Measurements from ENCODE around the gene GUCY1A2. TPM values are rescaled to one million over a fixed set of nuclear protein-coding genes. Genes with fewer than 3 reads are reported as not detected.
"Not testable (repeated sequence)": the region's sequence is repeated elsewhere in the genome, so short reads cannot be mapped to it uniquely, and the experiment has no call there.

Gene GUCY1A2
- total RNA-seq, 2 donors from 2014 or later: 0.13 TPM; not detected in 1

DNA sequence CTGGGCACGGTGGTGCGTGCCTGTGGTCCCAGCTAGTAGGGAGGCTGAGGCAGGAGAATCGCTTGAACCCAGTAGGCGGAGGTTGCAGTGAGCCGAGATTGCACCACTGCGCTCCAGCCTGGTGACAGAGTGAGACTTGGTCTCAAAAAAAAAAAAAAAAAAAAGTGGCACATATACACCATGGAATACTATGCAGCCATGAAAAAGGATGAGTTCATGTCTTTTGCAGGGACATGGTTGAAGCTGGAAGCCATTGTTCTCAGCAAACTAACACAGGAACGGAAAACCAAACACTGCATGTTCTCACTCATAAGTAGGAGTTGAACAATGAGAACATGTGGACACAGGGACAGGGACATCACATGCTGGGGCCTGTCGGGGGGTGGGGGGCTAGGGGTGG lies 241.0 kb downstream of the GUCY1A2 start:
- H3K4me1 Mint-ChIP-seq; H3K27me3 Mint-ChIP-seq; H3K4me3 Mint-ChIP-seq; H3K27ac Mint-ChIP-seq; H3K36me3 Mint-ChIP-seq (ENCODE audit: low read depth); H3K9me3 ChIP-seq (ENCODE audit: control insufficient read depth, low read length, poor library complexity, severe bottlenecking); DNase-seq; ATAC-seq: not testable (repeated sequence)

GRCh38 chr11:106770489-106771085 lies 247.7 kb downstream of the GUCY1A2 start:
- no peaks in the 10 kb centered on the region for H3K27me3 Mint-ChIP-seq
- H3K4me3 Mint-ChIP-seq: no peak overlapping the region
- no peak for ATAC-seq
- no peak overlapping the region for H3K27ac Mint-ChIP-seq
- H3K9me3 ChIP-seq (ENCODE audit: control insufficient read depth, low read length, poor library complexity, severe bottlenecking): no peaks in the 10 kb centered on the region
- no peaks in the 10 kb centered on the region for H3K36me3 Mint-ChIP-seq (ENCODE audit: low read depth)
- no peaks in the 10 kb centered on the region for H3K4me1 Mint-ChIP-seq
- DNase-seq: no peak

DNA sequence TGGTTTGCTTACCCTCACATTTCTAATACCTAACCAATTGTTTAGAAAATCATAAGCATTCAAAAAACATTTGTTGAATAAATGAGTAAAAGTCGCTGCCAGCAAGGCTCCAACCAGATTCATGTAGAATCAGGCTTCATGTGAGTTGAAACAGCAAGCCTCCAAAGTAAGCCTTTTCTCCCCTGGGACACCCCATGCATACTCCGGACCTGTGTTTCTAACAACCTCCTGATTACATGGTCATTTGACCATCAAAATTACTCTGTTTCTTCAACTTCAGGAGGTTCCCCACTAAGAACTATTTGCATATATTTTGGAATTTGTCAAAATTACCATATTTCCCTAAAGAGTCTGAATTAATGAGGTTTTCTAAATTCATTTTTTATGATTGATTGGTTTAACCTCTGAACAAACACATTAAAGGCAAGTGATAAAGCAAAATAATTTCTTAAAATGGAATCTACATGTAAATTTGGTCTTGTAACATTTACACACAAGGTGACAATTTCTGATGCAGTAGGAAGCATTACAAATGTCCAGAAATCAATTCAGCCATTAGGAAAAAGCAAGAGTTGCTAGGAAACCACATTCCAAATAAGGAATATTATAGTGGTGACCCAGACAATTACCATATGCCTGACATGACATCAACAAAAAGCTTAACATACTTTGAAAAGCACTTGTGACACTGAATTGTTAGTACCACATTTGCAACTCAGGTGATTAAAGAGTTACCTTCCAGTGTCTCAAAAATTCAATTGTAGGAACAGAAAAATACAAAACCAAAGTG lies 252.6 kb downstream of the GUCY1A2 start:
- DNase-seq: no peak
- ATAC-seq: no peak
- Mint-ChIP-seq H3K27me3 (no peaks in the 10 kb centered on the region), H3K4me1 (no peaks in the 10 kb centered on the region), H3K36me3 (ENCODE audit: low read depth) (no peaks in the 10 kb centered on the region), H3K27ac (no peak overlapping the region), H3K4me3 (no peak overlapping the region)
- no peaks in the 10 kb centered on the region for H3K9me3 ChIP-seq (ENCODE audit: control insufficient read depth, low read length, poor library complexity, severe bottlenecking)

GRCh38 chr11:106763501-106763900 lies 254.8 kb downstream of the GUCY1A2 start:
- ATAC-seq (no peak), DNase-seq (no peak)
- Mint-ChIP-seq H3K27me3 (no peaks in the 10 kb centered on the region), H3K36me3 (ENCODE audit: low read depth) (no peaks in the 10 kb centered on the region), H3K4me1 (no peaks in the 10 kb centered on the region), H3K27ac (no peak overlapping the region), H3K4me3 (no peak overlapping the region)
- H3K9me3 ChIP-seq (ENCODE audit: control insufficient read depth, low read length, poor library complexity, severe bottlenecking): no peaks in the 10 kb centered on the region

- Mint-ChIP-seq H3K27ac (no peak overlapping the region), H3K36me3 (ENCODE audit: low read depth) (no peaks in the 10 kb centered on the region), H3K4me1 (no peaks in the 10 kb centered on the region), H3K4me3 (no peak overlapping the region), H3K27me3 (no peaks in the 10 kb centered on the region)
- ATAC-seq (no peak), DNase-seq (no peak)
- H3K9me3 ChIP-seq (ENCODE audit: control insufficient read depth, low read length, poor library complexity, severe bottlenecking): no peaks in the 10 kb centered on the region
Measured at GRCh38 chr11:106761745-106762144, 256.5 kb downstream of the GUCY1A2 start.

DNA sequence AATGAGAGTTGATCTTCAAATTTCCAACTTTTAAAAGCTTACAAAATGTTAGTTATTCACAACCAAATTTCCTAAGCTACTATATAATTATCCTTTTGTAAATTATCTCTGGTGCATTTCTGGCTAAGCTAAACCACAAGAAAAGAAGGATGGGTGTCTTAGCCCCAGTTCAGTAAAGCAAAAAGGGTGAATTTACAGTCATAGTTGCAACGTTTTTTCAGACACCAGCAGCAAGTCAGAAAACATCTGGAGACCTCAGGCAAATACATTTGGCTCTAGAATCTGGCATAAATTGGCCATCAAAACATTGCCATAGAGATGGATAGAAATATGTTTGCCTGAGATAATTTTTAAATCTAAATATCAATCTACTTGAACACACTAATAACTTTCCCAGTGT lies 257.0 kb downstream of the GUCY1A2 start:
- Mint-ChIP-seq H3K36me3 (ENCODE audit: low read depth) (no peaks in the 10 kb centered on the region), H3K4me1 (no peaks in the 10 kb centered on the region), H3K4me3 (no peak overlapping the region), H3K27ac (no peak overlapping the region), H3K27me3 (no peaks in the 10 kb centered on the region)
- DNase-seq: no peak
- ATAC-seq: no peak
- H3K9me3 ChIP-seq (ENCODE audit: control insufficient read depth, low read length, poor library complexity, severe bottlenecking): no peaks in the 10 kb centered on the region

DNA sequence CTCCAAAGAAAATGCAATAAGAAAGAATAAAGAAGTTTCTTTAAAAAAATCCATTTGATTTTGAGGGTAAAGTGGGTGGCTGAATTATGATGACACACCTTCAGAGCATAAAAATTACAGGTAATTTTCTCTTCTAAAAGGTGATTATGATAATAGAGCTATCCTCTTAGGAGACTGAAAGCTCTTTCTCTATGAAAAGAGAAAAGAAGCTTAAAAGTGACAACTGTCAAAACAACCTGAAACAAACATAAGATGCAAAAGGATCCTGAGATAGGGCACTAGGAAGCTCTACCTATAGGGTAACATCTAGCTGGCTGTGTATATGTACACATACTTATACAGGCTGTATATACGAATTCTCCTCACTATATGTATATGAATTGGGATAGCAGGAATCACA lies 270.2 kb downstream of the GUCY1A2 start:
- DNase-seq (no peak), ATAC-seq (no peak)
- Mint-ChIP-seq H3K27ac (no peak overlapping the region), H3K4me1 (no peaks in the 10 kb centered on the region), H3K36me3 (ENCODE audit: low read depth) (no peaks in the 10 kb centered on the region), H3K27me3 (no peaks in the 10 kb centered on the region), H3K4me3 (no peak overlapping the region)
- H3K9me3 ChIP-seq (ENCODE audit: control insufficient read depth, low read length, poor library complexity, severe bottlenecking): no peaks in the 10 kb centered on the region

- H3K27ac Mint-ChIP-seq: no peak overlapping the region
- H3K4me1 Mint-ChIP-seq: no peaks in the 10 kb centered on the region
- DNase-seq (no peak), ATAC-seq (no peak)
- no peaks in the 10 kb centered on the region for H3K36me3 Mint-ChIP-seq (ENCODE audit: low read depth)
- H3K9me3 ChIP-seq (ENCODE audit: control insufficient read depth, low read length, poor library complexity, severe bottlenecking): no peaks in the 10 kb centered on the region
- H3K27me3 Mint-ChIP-seq: no peaks in the 10 kb centered on the region
- H3K4me3 Mint-ChIP-seq: no peak overlapping the region
Measured at GRCh38 chr11:106745941-106746340, 272.3 kb downstream of the GUCY1A2 start.

- Mint-ChIP-seq H3K4me3 (no peak overlapping the region), H3K27ac (no peak overlapping the region), H3K27me3 (no peaks in the 10 kb centered on the region), H3K4me1 (no peaks in the 10 kb centered on the region), H3K36me3 (ENCODE audit: low read depth) (no peaks in the 10 kb centered on the region)
- ATAC-seq (no peak), DNase-seq (no peak)
- no peaks in the 10 kb centered on the region for H3K9me3 ChIP-seq (ENCODE audit: control insufficient read depth, low read length, poor library complexity, severe bottlenecking)
Measured at GRCh38 chr11:106733635-106734034, 284.6 kb downstream of the GUCY1A2 start.

DNA sequence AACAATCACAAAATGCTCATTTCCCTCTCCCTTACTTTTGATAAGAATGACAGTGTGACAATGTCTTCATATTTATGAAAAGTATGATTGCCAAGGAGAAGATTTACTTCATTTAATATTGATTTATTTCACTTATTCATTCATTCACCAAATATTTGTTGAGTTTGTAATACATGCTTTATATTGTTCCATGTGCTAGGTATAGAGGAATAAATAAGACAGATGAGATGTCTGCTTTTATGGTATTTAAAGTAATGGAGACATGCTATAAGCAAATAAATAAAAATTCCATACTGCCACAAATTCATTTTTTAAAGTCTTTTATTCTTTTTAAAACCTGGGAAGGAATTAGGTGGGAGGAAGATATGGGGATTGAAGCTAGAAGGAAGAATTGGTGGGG lies 289.4 kb downstream of the GUCY1A2 start:
- ATAC-seq (no peak), DNase-seq (no peak)
- no peaks in the 10 kb centered on the region for H3K27me3 Mint-ChIP-seq
- H3K4me1 Mint-ChIP-seq: no peaks in the 10 kb centered on the region
- no peak overlapping the region for H3K4me3 Mint-ChIP-seq
- no peaks in the 10 kb centered on the region for H3K9me3 ChIP-seq (ENCODE audit: control insufficient read depth, low read length, poor library complexity, severe bottlenecking)
- H3K36me3 Mint-ChIP-seq (ENCODE audit: low read depth): no peaks in the 10 kb centered on the region
- H3K27ac Mint-ChIP-seq: no peak overlapping the region

- ATAC-seq (no peak), DNase-seq (no peak)
- Mint-ChIP-seq H3K4me1 (no peaks in the 10 kb centered on the region), H3K36me3 (ENCODE audit: low read depth) (no peaks in the 10 kb centered on the region), H3K27me3 (no peaks in the 10 kb centered on the region), H3K27ac (no peak overlapping the region), H3K4me3 (no peak overlapping the region)
- no peaks in the 10 kb centered on the region for H3K9me3 ChIP-seq (ENCODE audit: control insufficient read depth, low read length, poor library complexity, severe bottlenecking)
Measured at GRCh38 chr11:106728379-106728778, 289.9 kb downstream of the GUCY1A2 start.

- DNase-seq: no peak
- H3K36me3 Mint-ChIP-seq (ENCODE audit: low read depth): no peaks in the 10 kb centered on the region
- no peak overlapping the region for H3K4me3 Mint-ChIP-seq
- no peak overlapping the region for H3K27ac Mint-ChIP-seq
- no peaks in the 10 kb centered on the region for H3K9me3 ChIP-seq (ENCODE audit: control insufficient read depth, low read length, poor library complexity, severe bottlenecking)
- no peaks in the 10 kb centered on the region for H3K4me1 Mint-ChIP-seq
- ATAC-seq: no peak
- no peaks in the 10 kb centered on the region for H3K27me3 Mint-ChIP-seq
Measured at GRCh38 chr11:106727256-106727655, 291.0 kb downstream of the GUCY1A2 start.

- no peaks in the 10 kb centered on the region for H3K36me3 Mint-ChIP-seq (ENCODE audit: low read depth)
- no peaks in the 10 kb centered on the region for H3K4me1 Mint-ChIP-seq
- DNase-seq: no peak
- H3K27me3 Mint-ChIP-seq: no peaks in the 10 kb centered on the region
- no peaks in the 10 kb centered on the region for H3K9me3 ChIP-seq (ENCODE audit: control insufficient read depth, low read length, poor library complexity, severe bottlenecking)
- no peak overlapping the region for H3K4me3 Mint-ChIP-seq
- ATAC-seq: no peak
- H3K27ac Mint-ChIP-seq: no peak overlapping the region
Measured at GRCh38 chr11:106724293-106724892, 293.9 kb downstream of the GUCY1A2 start.

GRCh38 chr11:106723071-106723470 lies 295.2 kb downstream of the GUCY1A2 start:
- H3K4me1 Mint-ChIP-seq: no peaks in the 10 kb centered on the region
- no peaks in the 10 kb centered on the region for H3K36me3 Mint-ChIP-seq (ENCODE audit: low read depth)
- H3K9me3 ChIP-seq (ENCODE audit: control insufficient read depth, low read length, poor library complexity, severe bottlenecking): no peaks in the 10 kb centered on the region
- H3K27ac Mint-ChIP-seq: no peak overlapping the region
- DNase-seq: no peak
- no peak for ATAC-seq
- H3K4me3 Mint-ChIP-seq: no peak overlapping the region
- H3K27me3 Mint-ChIP-seq: no peaks in the 10 kb centered on the region

Measured in T-helper 17 cell (primary cell).